HL-60/S4 (cell line): Measurements from ENCODE around the gene RNF168.

Source experiments
- in situ Hi-C: fragments of 300-500 bp; cut with MboI; formaldehyde crosslinking; loops from 2 replicates; pipeline ENCODE4 v1.14.3; 2022; ENCODE audit warnings: low sequenced_read_pairs

The RNF168 gene

GRCh38 chr3:196419386-196419785 lies 84.2 kb downstream of the RNF168 start:
- in situ Hi-C loops, result no loop called here
